Neuron (in vitro differentiated cells): ENCODE results near the gene ZNF581.

Source experiments
- H2AFZ ChIP-seq: one replicate; pipeline ENCODE4 v1.6.1; 2013; ENCODE audit warnings: low read depth, mild to moderate bottlenecking, inconsistent platforms, low read length, moderate library complexity
- H3K27me3 ChIP-seq: one replicate; pipeline ENCODE4 v1.6.1; 2013; ENCODE audit warnings: low read length; ENCODE audit not compliant: insufficient read depth
- H3K36me3 ChIP-seq: one replicate; pipeline ENCODE4 v1.6.1; 2013; ENCODE audit warnings: low read length; ENCODE audit not compliant: insufficient read depth
- H3K4me1 ChIP-seq: one replicate; pipeline ENCODE4 v1.6.1; 2013; ENCODE audit warnings: low read length; ENCODE audit not compliant: insufficient read depth
- H3K4me3 ChIP-seq: 2 replicates; pipeline ENCODE4 v1.5.1; 2013; ENCODE audit warnings: mild to moderate bottlenecking, low read length, moderate library complexity
- H3K9me3 ChIP-seq: one replicate; pipeline ENCODE4 v1.6.1; 2013; ENCODE audit warnings: low read length

Gene ZNF581

GRCh38 chr19:55690769-55691545, 47.5 kb downstream of the ZNF581 start:
- Histone ChIP-seq H3K9me3 (no peaks in the 10 kb centered on the region), H3K36me3 (peaks cover 68% of the 10 kb centered on the region), H2AFZ (no peak overlapping the region), H3K27me3 (no peaks in the 10 kb centered on the region), H3K4me3 (no peak overlapping the region), H3K4me1 (no peaks in the 10 kb centered on the region)

- H2AFZ ChIP-seq: no peak overlapping the region
- no peak overlapping the region for H3K4me3 ChIP-seq
- H3K9me3 ChIP-seq: no peaks in the 10 kb centered on the region
- peaks cover 67% of the 10 kb centered on the region for H3K36me3 ChIP-seq
- no peaks in the 10 kb centered on the region for H3K27me3 ChIP-seq
- H3K4me1 ChIP-seq: no peaks in the 10 kb centered on the region
Measured at GRCh38 chr19:55691561-55692481, 48.4 kb downstream of the ZNF581 start.

GRCh38 chr19:55692681-55693081, 49.2 kb downstream of the ZNF581 start:
- Histone ChIP-seq H3K4me3 (no peak overlapping the region), H3K36me3 (peaks cover 72% of the 10 kb centered on the region), H3K9me3 (no peaks in the 10 kb centered on the region), H3K4me1 (no peaks in the 10 kb centered on the region), H2AFZ (no peak overlapping the region), H3K27me3 (no peaks in the 10 kb centered on the region)

GRCh38 chr19:55693336-55693974, 50.0 kb downstream of the ZNF581 start:
- Histone ChIP-seq H3K27me3 (no peaks in the 10 kb centered on the region), H3K4me3 (no peak overlapping the region), H3K4me1 (no peaks in the 10 kb centered on the region), H2AFZ (no peak overlapping the region), H3K9me3 (no peaks in the 10 kb centered on the region), H3K36me3 (peaks cover 72% of the 10 kb centered on the region)

GRCh38 chr19:55694241-55694655, 50.8 kb downstream of the ZNF581 start:
- peaks cover 67% of the 10 kb centered on the region for H3K36me3 ChIP-seq
- H3K4me1 ChIP-seq: no peaks in the 10 kb centered on the region
- no peak overlapping the region for H2AFZ ChIP-seq
- no peak overlapping the region for H3K4me3 ChIP-seq
- no peaks in the 10 kb centered on the region for H3K27me3 ChIP-seq
- H3K9me3 ChIP-seq: no peaks in the 10 kb centered on the region

GRCh38 chr19:55694656-55695491, 51.4 kb downstream of the ZNF581 start:
- Histone ChIP-seq H2AFZ (no peak overlapping the region), H3K4me3 (no peak overlapping the region), H3K27me3 (no peaks in the 10 kb centered on the region), H3K36me3 (peaks cover 61% of the 10 kb centered on the region), H3K4me1 (no peaks in the 10 kb centered on the region), H3K9me3 (no peaks in the 10 kb centered on the region)
